ENCODE data around the gene TYR. TPM values are rescaled to one million over a fixed set of nuclear protein-coding genes. Genes with fewer than 3 reads are reported as not detected.
A peak's percentile ranks its signal among the peaks of the same experiment; 100 is the strongest.
"Not testable (repeated sequence)": the region's sequence is repeated elsewhere in the genome, so short reads cannot be mapped to it uniquely, and the experiment has no call there.

The TYR gene
- total RNA-seq, 1 donor from 2014 or later = not detected

- not testable (repeated sequence) for DNase-seq (ENCODE audit: low spot score)
These were observed 94.9 kb downstream of the TYR start for GRCh38 chr11:89272540-89273088.

GRCh38 chr11:89273220-89273619 is 95.5 kb downstream of the TYR start:
- not testable (repeated sequence) for DNase-seq (ENCODE audit: low spot score)

GRCh38 chr11:89275966-89276365 is 98.3 kb downstream of the TYR start:
- no peak for DNase-seq (ENCODE audit: low spot score)

- no peak for DNase-seq (ENCODE audit: low spot score)
These were observed 101.5 kb downstream of the TYR start for GRCh38 chr11:89279176-89279575.

GRCh38 chr11:89281032-89281677 is 103.5 kb downstream of the TYR start:
- DNase-seq (ENCODE audit: low spot score) = not testable (repeated sequence)

GRCh38 chr11:89286601-89287000 is 108.9 kb downstream of the TYR start:
- DNase-seq (ENCODE audit: low spot score) = not testable (repeated sequence)

- not testable (repeated sequence) for DNase-seq (ENCODE audit: low spot score)
These were observed 110.3 kb downstream of the TYR start for GRCh38 chr11:89288004-89288403.

- no peak for DNase-seq (ENCODE audit: low spot score)
These were observed 116.4 kb downstream of the TYR start for GRCh38 chr11:89293965-89294679.

GRCh38 chr11:89295023-89295422 is 117.3 kb downstream of the TYR start:
- DNase-seq (ENCODE audit: low spot score) = not testable (repeated sequence)

GRCh38 chr11:89303029-89303428 is 125.4 kb downstream of the TYR start:
- DNase-seq (ENCODE audit: low spot score) = not testable (repeated sequence)

GRCh38 chr11:89308272-89308671 is 130.6 kb downstream of the TYR start:
- DNase-seq (ENCODE audit: low spot score) = not testable (repeated sequence)

- not testable (repeated sequence) for DNase-seq (ENCODE audit: low spot score)
These were observed 131.8 kb downstream of the TYR start for GRCh38 chr11:89309321-89309985.

- DNase-seq (ENCODE audit: low spot score) = not testable (repeated sequence)
These were observed 132.9 kb downstream of the TYR start for GRCh38 chr11:89310607-89311006.

GRCh38 chr11:89321401-89321800 is 143.7 kb downstream of the TYR start:
- no peak for DNase-seq (ENCODE audit: low spot score)

- DNase-seq (ENCODE audit: low spot score) = no peak
These were observed 150.2 kb downstream of the TYR start for GRCh38 chr11:89327885-89328284.

GRCh38 chr11:89331940-89332339 is 154.3 kb downstream of the TYR start:
- not testable (repeated sequence) for DNase-seq (ENCODE audit: low spot score)

- not testable (repeated sequence) for DNase-seq (ENCODE audit: low spot score)
These were observed 156.0 kb downstream of the TYR start for GRCh38 chr11:89333704-89334103.

GRCh38 chr11:89337100-89337650 is 159.5 kb downstream of the TYR start:
- not testable (repeated sequence) for DNase-seq (ENCODE audit: low spot score)

GRCh38 chr11:89338073-89338472 is 160.4 kb downstream of the TYR start:
- DNase-seq (ENCODE audit: low spot score) = not testable (repeated sequence)

- not testable (repeated sequence) for DNase-seq (ENCODE audit: low spot score)
These were observed 162.8 kb downstream of the TYR start for GRCh38 chr11:89340450-89340849.

GRCh38 chr11:89342880-89343572 is 165.4 kb downstream of the TYR start:
- DNase-seq (ENCODE audit: low spot score) = peak; percentile 18
